GM06990 (cell line): ENCODE data around the gene GGCT.

Experiments
- DNase-seq: peaks from one replicate; pipeline ENCODE4 v3.0.0-alpha.2; 2011; ENCODE audit not compliant: insufficient read length; ENCODE audit errors: extremely low read depth
- H3K27me3 ChIP-seq: replicated peaks from 2 replicates; pipeline ENCODE4 v1.6.0; 2011; ENCODE audit warnings: low read length; ENCODE audit not compliant: control insufficient read depth, insufficient read depth
- H3K36me3 ChIP-seq: 2 replicates; pipeline ENCODE4 v1.5.1; 2011; ENCODE audit warnings: low read length; ENCODE audit not compliant: control insufficient read depth, insufficient read depth
- H3K4me3 ChIP-seq: replicated peaks from 2 replicates; pipeline ENCODE4 v1.5.1; 2011; ENCODE audit warnings: low read depth, mild to moderate bottlenecking, control low read depth, low read length
- TF ChIP-seq, protein P1 (sequence below): IDR thresholded peaks from 2 replicates; pipeline ENCODE4 v1.5.1; 2011; ENCODE audit warnings: low read length, control low read depth, mild to moderate bottlenecking, inconsistent platforms; ENCODE audit not compliant: insufficient read depth, poor library complexity, severe bottlenecking

The GGCT gene

GRCh38 chr7:30460246-30460633, 44.4 kb downstream of the GGCT start:
- peaks cover 1% of the 10 kb centered on the region; the same call in 1 of the 2 replicates for H3K36me3 ChIP-seq
- TF ChIP-seq, protein P1, sequence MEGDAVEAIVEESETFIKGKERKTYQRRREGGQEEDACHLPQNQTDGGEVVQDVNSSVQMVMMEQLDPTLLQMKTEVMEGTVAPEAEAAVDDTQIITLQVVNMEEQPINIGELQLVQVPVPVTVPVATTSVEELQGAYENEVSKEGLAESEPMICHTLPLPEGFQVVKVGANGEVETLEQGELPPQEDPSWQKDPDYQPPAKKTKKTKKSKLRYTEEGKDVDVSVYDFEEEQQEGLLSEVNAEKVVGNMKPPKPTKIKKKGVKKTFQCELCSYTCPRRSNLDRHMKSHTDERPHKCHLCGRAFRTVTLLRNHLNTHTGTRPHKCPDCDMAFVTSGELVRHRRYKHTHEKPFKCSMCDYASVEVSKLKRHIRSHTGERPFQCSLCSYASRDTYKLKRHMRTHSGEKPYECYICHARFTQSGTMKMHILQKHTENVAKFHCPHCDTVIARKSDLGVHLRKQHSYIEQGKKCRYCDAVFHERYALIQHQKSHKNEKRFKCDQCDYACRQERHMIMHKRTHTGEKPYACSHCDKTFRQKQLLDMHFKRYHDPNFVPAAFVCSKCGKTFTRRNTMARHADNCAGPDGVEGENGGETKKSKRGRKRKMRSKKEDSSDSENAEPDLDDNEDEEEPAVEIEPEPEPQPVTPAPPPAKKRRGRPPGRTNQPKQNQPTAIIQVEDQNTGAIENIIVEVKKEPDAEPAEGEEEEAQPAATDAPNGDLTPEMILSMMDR, result no peak
- no peak for DNase-seq
- H3K27me3 ChIP-seq, result no peaks in the 10 kb centered on the region
- no peak overlapping the region for H3K4me3 ChIP-seq

DNA sequence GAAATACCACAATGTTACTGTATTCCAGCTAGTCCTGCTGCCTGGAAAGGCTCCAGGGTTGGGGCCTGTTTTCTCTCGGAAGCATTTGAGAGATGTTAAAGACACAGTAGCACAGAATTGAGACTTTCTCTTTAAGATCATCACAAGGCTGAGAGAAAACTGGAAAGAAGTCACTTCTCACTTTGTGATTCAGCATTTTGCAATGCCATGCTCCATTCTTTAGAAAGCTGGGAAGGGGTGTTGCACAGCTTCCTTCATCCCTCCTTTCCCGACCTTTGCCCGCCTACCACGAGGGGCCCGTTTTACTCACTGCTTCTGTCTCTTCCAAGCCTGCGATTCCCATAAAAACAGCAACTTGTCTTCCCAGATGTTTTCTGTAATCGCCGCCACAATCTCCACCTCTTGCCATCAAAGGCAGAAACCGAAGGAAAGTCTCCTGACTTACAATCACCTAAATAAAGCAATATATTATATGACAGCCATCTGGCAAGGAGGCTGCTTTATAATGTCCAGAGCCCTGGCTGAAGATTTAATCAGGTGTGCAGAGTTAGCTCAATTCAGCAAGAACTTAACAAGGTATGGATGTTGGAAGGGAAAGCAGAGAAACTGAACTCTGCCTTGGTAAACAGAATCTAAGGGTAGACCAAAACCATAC, 44.9 kb downstream of the GGCT start:
- H3K36me3 ChIP-seq, result peaks cover 1% of the 10 kb centered on the region
- no peak for DNase-seq
- TF ChIP-seq, protein P1, result no peak
- H3K4me3 ChIP-seq, result no peak overlapping the region
- H3K27me3 ChIP-seq, result no peaks in the 10 kb centered on the region

DNA sequence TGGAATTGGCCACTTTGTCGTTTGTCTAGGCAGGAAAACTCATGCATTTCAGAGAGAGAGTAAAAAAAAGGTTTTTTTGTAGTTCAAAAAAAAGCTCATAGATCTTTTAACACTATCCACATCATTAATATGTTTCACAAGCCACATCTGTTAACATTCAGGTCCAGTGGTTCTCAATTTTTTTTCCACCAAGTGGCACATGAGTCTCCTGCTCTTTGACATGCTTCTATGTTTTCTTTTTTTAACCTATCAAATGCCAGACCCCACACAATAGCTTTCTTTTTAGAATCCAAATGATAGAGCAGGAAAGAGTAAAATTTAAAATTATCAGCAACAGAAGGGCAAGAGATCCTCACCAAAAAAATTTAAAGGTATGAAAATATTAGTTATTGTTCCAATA, 46.3 kb downstream of the GGCT start:
- H3K4me3 ChIP-seq, result no peak overlapping the region
- TF ChIP-seq, protein P1, result no peak
- H3K36me3 ChIP-seq, result peaks cover 1% of the 10 kb centered on the region
- no peaks in the 10 kb centered on the region for H3K27me3 ChIP-seq
- no peak for DNase-seq

DNA sequence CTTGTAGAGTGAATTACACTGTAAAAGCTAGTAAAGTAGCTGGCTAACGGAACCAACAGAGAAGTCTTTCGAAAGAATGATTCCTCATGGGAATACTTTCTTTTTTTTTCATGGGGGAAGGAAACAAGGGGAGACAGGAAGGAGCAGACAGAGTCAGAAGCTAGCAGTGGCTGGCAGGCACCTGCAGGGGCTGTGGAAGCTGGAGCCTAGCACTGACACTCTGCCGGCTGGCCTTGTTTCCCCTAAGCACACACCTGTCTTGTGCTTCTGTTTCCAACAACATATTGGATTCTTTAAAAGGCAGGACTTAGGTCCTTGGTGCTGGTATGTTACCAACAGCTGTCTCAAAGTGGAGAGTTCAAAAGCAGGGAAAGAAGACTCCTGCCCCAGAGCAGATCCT, 50.7 kb downstream of the GGCT start:
- H3K4me3 ChIP-seq, result no peak overlapping the region
- no peak for DNase-seq
- TF ChIP-seq, protein P1, result no peak
- peaks cover 11% of the 10 kb centered on the region for H3K36me3 ChIP-seq
- no peaks in the 10 kb centered on the region for H3K27me3 ChIP-seq

DNA sequence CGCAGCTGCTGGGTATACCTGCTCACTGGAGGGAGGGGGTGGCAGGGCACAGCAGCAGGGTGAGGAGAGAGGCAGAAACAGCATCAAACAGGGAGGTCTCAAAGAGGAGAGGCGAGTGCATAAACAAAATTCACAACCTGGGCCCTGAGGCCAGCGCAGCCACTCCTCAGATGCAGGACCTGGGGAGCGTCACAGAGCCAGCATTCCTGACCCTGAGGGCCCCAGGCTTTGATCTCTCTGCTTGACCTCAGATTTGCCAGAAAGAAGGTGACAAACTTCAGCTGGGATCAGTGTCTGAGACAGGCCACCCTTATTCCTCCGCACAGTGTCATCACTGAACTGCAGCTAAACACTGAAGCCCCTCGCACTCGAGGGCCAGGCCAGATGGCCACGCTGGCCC, 51.6 kb downstream of the GGCT start:
- no peak overlapping the region for H3K4me3 ChIP-seq
- TF ChIP-seq, protein P1, result no peak
- peaks cover 15% of the 10 kb centered on the region for H3K36me3 ChIP-seq
- no peak for DNase-seq
- H3K27me3 ChIP-seq, result no peaks in the 10 kb centered on the region

- Histone ChIP-seq H3K36me3 (peaks cover 16% of the 10 kb centered on the region), H3K27me3 (no peaks in the 10 kb centered on the region), H3K4me3 (no peak overlapping the region)
- TF ChIP-seq, protein P1, result no peak
- DNase-seq, result no peak
Measured at GRCh38 chr7:30452280-30452930, 52.2 kb downstream of the GGCT start.
